ENCODE data around the gene DUSP10.

Gene DUSP10

GRCh38 chr1:221672239-221672645, 69.6 kb downstream of the DUSP10 start:
- Histone ChIP-seq H3K4me3 (ENCODE audit: low read length) (no peak overlapping the region), H3K27me3 (ENCODE audit: control insufficient read depth, insufficient read depth, low read length) (no peaks in the 10 kb centered on the region), H3K4me1 (ENCODE audit: control insufficient read depth, insufficient read depth, low read length) (peaks cover 13% of the 10 kb centered on the region), H3K9me3 (ENCODE audit: control insufficient read depth, low read length) (no peaks in the 10 kb centered on the region), H3K9ac (ENCODE audit: low read length) (no peak overlapping the region), H3K36me3 (ENCODE audit: control insufficient read depth, insufficient read depth, low read length) (no peaks in the 10 kb centered on the region)

DNA sequence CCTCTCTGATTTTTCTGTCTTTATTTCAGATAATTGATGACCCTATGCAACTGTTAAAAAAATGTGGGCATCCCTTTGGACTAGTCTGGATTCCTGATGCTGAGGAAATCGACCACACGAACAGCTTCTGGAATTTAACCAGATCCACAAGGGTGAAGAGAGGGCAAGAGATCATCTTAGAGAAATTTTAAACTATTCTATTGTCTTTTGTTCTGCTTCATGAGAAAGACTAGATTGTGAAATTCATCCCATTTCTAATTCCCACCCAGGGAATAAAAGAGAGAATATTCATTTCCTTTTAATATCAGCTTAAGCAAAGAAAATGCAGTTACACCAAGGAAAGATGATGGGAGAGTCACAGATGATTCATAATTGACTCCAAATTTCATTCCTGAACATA, 71.8 kb downstream of the DUSP10 start:
- Histone ChIP-seq H3K4me1 (ENCODE audit: control insufficient read depth, insufficient read depth, low read length) (peaks cover 10% of the 10 kb centered on the region), H3K27me3 (ENCODE audit: control insufficient read depth, insufficient read depth, low read length) (no peaks in the 10 kb centered on the region), H3K9me3 (ENCODE audit: control insufficient read depth, low read length) (no peaks in the 10 kb centered on the region), H3K9ac (ENCODE audit: low read length) (no peak overlapping the region), H3K36me3 (ENCODE audit: control insufficient read depth, insufficient read depth, low read length) (no peaks in the 10 kb centered on the region), H3K4me3 (ENCODE audit: low read length) (no peak overlapping the region)

DNA sequence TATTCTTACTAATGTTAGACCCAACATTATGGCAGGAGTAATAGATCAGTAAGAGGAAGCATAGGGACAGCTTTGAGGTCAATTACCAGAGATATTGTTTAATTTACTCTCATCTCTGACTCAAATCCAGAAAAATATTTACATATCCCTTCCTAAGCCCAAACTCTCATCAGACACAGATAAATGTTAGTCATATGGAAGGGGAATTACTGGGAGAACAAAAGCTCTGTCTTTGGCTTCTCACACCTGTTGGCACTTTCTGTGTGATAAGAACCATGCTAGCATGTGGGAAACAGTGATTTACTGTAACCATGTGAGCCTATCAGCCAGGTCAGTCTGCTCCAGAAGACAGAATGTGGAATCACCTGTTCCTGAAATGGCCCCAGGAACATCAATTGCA, 72.4 kb downstream of the DUSP10 start:
- H3K36me3 ChIP-seq (ENCODE audit: control insufficient read depth, insufficient read depth, low read length), result no peaks in the 10 kb centered on the region
- H3K4me1 ChIP-seq (ENCODE audit: control insufficient read depth, insufficient read depth, low read length), result peaks cover 10% of the 10 kb centered on the region
- no peak overlapping the region for H3K4me3 ChIP-seq (ENCODE audit: low read length)
- no peaks in the 10 kb centered on the region for H3K9me3 ChIP-seq (ENCODE audit: control insufficient read depth, low read length)
- no peak overlapping the region for H3K9ac ChIP-seq (ENCODE audit: low read length)
- H3K27me3 ChIP-seq (ENCODE audit: control insufficient read depth, insufficient read depth, low read length), result no peaks in the 10 kb centered on the region

DNA sequence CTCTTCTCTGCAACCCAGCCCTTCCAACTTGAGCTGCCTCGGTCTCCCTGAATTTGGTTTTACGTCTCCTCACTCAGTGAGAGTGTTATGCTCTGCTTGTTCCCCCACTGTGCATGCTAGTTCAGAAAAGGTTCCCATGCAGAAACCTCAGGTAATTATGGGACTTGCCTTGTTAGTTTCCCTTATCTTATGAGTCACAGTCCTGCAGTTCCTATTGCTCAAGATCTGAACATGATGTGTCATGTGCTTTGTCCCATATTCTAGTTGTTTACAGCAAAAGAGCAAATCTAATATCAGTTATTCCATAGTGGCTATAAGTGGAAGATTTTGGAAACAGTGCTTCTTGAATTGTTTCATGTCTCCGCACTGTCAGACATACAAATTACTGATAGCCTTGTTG, 74.4 kb downstream of the DUSP10 start:
- no peaks in the 10 kb centered on the region for H3K9me3 ChIP-seq (ENCODE audit: control insufficient read depth, low read length)
- H3K4me3 ChIP-seq (ENCODE audit: low read length), result no peak overlapping the region
- peaks cover 14% of the 10 kb centered on the region for H3K4me1 ChIP-seq (ENCODE audit: control insufficient read depth, insufficient read depth, low read length)
- no peak overlapping the region for H3K9ac ChIP-seq (ENCODE audit: low read length)
- no peaks in the 10 kb centered on the region for H3K36me3 ChIP-seq (ENCODE audit: control insufficient read depth, insufficient read depth, low read length)
- H3K27me3 ChIP-seq (ENCODE audit: control insufficient read depth, insufficient read depth, low read length), result no peaks in the 10 kb centered on the region

DNA sequence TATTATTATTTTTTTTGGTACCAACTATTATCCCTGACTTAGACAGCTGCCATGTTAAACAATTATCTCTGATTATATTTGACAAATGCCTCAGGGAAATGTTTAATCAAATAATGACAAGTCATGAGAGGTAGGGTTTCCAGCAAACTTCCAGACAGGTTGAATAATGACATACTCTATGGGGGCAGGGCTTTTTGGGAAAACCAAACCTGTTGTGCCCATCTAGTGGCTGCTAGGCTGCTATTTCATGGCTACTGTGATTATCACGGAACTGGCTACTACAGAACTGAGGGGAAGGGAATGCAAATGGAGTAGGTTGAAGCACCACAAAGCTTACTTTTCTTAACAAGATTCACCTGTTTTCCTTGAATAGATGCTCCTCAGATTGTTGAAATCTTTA, 77.6 kb downstream of the DUSP10 start:
- no peaks in the 10 kb centered on the region for H3K27me3 ChIP-seq (ENCODE audit: control insufficient read depth, insufficient read depth, low read length)
- no peak overlapping the region for H3K9ac ChIP-seq (ENCODE audit: low read length)
- peaks cover 14% of the 10 kb centered on the region for H3K4me1 ChIP-seq (ENCODE audit: control insufficient read depth, insufficient read depth, low read length)
- no peaks in the 10 kb centered on the region for H3K36me3 ChIP-seq (ENCODE audit: control insufficient read depth, insufficient read depth, low read length)
- no peaks in the 10 kb centered on the region for H3K9me3 ChIP-seq (ENCODE audit: control insufficient read depth, low read length)
- H3K4me3 ChIP-seq (ENCODE audit: low read length), result no peak overlapping the region

GRCh38 chr1:221663321-221663720, 78.6 kb downstream of the DUSP10 start:
- no peaks in the 10 kb centered on the region for H3K9me3 ChIP-seq (ENCODE audit: control insufficient read depth, low read length)
- no peak overlapping the region for H3K4me3 ChIP-seq (ENCODE audit: low read length)
- H3K9ac ChIP-seq (ENCODE audit: low read length), result no peak overlapping the region
- no peaks in the 10 kb centered on the region for H3K27me3 ChIP-seq (ENCODE audit: control insufficient read depth, insufficient read depth, low read length)
- peaks cover 14% of the 10 kb centered on the region for H3K4me1 ChIP-seq (ENCODE audit: control insufficient read depth, insufficient read depth, low read length)
- no peaks in the 10 kb centered on the region for H3K36me3 ChIP-seq (ENCODE audit: control insufficient read depth, insufficient read depth, low read length)

DNA sequence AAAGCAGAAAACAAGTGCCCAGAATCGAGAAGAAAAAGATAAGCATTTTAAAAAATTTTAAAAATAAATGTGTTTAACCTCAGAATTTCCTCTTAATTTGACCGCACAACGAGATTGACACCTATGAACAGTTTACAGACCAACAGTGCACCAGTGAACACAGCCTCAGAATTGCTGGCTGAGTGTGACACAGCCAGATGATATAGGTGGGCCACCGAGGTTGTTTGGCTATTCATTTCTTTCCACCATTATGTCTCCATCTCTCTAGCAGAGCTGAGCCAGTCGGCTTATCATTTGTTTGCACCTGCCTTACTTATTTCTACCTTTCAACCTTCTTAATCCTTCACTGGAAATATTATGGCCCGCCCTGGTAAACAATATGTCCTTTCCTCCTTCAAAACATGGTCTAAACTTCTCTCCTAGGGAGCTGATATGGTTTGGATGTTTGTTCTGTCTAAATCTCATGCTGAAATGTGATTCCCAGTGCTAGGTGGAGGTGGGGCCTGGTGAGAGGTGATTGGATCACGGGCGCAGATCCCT, 86.1 kb downstream of the DUSP10 start:
- H3K9ac ChIP-seq (ENCODE audit: low read length), result no peak overlapping the region
- no peaks in the 10 kb centered on the region for H3K36me3 ChIP-seq (ENCODE audit: control insufficient read depth, insufficient read depth, low read length)
- H3K9me3 ChIP-seq (ENCODE audit: control insufficient read depth, low read length), result no peaks in the 10 kb centered on the region
- no peaks in the 10 kb centered on the region for H3K27me3 ChIP-seq (ENCODE audit: control insufficient read depth, insufficient read depth, low read length)
- no peak overlapping the region for H3K4me3 ChIP-seq (ENCODE audit: low read length)
- peaks cover 4% of the 10 kb centered on the region for H3K4me1 ChIP-seq (ENCODE audit: control insufficient read depth, insufficient read depth, low read length)

All from mucosa of stomach (tissue), 1 donor.